ENCODE measurements around the gene UVRAG.

UVRAG gene

GRCh38 chr11:76107971-76108370 lies 293.0 kb downstream of the UVRAG start:
- in situ Hi-C loops (cut with HindIII; ENCODE audit: low sequenced_read_pairs): no loop called here
- no peak overlapping the region for H3K4me3 ChIP-seq (ENCODE audit: low read depth, low read length)
- no peak for TF ChIP-seq CTCF (IDR thresholded peaks at IDR 0.05; ENCODE audit: low read depth, low read length, missing control alignments)
- no peak for DNase-seq (ENCODE audit: low read depth)

- in situ Hi-C loops (cut with HindIII; ENCODE audit: low sequenced_read_pairs): no loop called here
- no peak overlapping the region for H3K4me3 ChIP-seq (ENCODE audit: low read depth, low read length)
- DNase-seq (ENCODE audit: low read depth): no peak
- TF ChIP-seq CTCF (IDR thresholded peaks at IDR 0.05; ENCODE audit: low read depth, low read length, missing control alignments): no peak
Observed at GRCh38 chr11:76114238-76114637, 299.2 kb downstream of the UVRAG start.

- no peak for TF ChIP-seq CTCF (IDR thresholded peaks at IDR 0.05; ENCODE audit: low read depth, low read length, missing control alignments)
- in situ Hi-C loops (cut with HindIII; ENCODE audit: low sequenced_read_pairs): no loop called here
- no peak overlapping the region for H3K4me3 ChIP-seq (ENCODE audit: low read depth, low read length)
- DNase-seq (ENCODE audit: low read depth): no peak
Observed at GRCh38 chr11:76115555-76115954, 300.5 kb downstream of the UVRAG start.

GRCh38 chr11:76119032-76119431 lies 304.0 kb downstream of the UVRAG start:
- in situ Hi-C loops (cut with HindIII; ENCODE audit: low sequenced_read_pairs): no loop called here
- no peak for TF ChIP-seq CTCF (IDR thresholded peaks at IDR 0.05; ENCODE audit: low read depth, low read length, missing control alignments)
- DNase-seq (ENCODE audit: low read depth): no peak
- H3K4me3 ChIP-seq (ENCODE audit: low read depth, low read length): no peak overlapping the region

- in situ Hi-C loops (cut with HindIII; ENCODE audit: low sequenced_read_pairs): no loop called here
- DNase-seq (ENCODE audit: low read depth): no peak
- TF ChIP-seq CTCF (IDR thresholded peaks at IDR 0.05; ENCODE audit: low read depth, low read length, missing control alignments): no peak
- H3K4me3 ChIP-seq (ENCODE audit: low read depth, low read length): no peak overlapping the region
Observed at GRCh38 chr11:76119779-76120178, 304.8 kb downstream of the UVRAG start.

- TF ChIP-seq CTCF (IDR thresholded peaks at IDR 0.05; ENCODE audit: low read depth, low read length, missing control alignments): no peak
- peak; percentile 15 for DNase-seq (ENCODE audit: low read depth)
- in situ Hi-C loops (cut with HindIII; ENCODE audit: low sequenced_read_pairs): no loop called here
- no peak overlapping the region for H3K4me3 ChIP-seq (ENCODE audit: low read depth, low read length)
Observed at GRCh38 chr11:76120513-76121101, 305.6 kb downstream of the UVRAG start.
